ENCODE results near the gene CENPO. TPM values are rescaled to one million over a fixed set of nuclear protein-coding genes. Genes with fewer than 3 reads are reported as not detected.

CENPO gene
- total RNA-seq, 1 donor from 2014 or later: 28.8 TPM

GRCh38 chr2:24787532-24787931 lies 5.7 kb upstream of the CENPO start:
- Mint-ChIP-seq H3K27ac (no peak overlapping the region), H3K27me3 (no peaks in the 10 kb centered on the region), H3K9me3 (ENCODE audit: low read depth) (peaks cover 8% of the 10 kb centered on the region), H3K36me3 (ENCODE audit: insufficient read depth) (no peaks in the 10 kb centered on the region), H3K4me1 (ENCODE audit: low read depth) (peaks cover 3% of the 10 kb centered on the region), H3K4me3 (ENCODE audit: low read depth) (no peak overlapping the region)
- TF ChIP-seq, protein P1, sequence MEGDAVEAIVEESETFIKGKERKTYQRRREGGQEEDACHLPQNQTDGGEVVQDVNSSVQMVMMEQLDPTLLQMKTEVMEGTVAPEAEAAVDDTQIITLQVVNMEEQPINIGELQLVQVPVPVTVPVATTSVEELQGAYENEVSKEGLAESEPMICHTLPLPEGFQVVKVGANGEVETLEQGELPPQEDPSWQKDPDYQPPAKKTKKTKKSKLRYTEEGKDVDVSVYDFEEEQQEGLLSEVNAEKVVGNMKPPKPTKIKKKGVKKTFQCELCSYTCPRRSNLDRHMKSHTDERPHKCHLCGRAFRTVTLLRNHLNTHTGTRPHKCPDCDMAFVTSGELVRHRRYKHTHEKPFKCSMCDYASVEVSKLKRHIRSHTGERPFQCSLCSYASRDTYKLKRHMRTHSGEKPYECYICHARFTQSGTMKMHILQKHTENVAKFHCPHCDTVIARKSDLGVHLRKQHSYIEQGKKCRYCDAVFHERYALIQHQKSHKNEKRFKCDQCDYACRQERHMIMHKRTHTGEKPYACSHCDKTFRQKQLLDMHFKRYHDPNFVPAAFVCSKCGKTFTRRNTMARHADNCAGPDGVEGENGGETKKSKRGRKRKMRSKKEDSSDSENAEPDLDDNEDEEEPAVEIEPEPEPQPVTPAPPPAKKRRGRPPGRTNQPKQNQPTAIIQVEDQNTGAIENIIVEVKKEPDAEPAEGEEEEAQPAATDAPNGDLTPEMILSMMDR (IDR thresholded peaks at IDR 0.05; ENCODE audit: unreplicated experiment): no peak
- DNase-seq (ENCODE audit: low spot score, unreplicated experiment): no peak

DNA sequence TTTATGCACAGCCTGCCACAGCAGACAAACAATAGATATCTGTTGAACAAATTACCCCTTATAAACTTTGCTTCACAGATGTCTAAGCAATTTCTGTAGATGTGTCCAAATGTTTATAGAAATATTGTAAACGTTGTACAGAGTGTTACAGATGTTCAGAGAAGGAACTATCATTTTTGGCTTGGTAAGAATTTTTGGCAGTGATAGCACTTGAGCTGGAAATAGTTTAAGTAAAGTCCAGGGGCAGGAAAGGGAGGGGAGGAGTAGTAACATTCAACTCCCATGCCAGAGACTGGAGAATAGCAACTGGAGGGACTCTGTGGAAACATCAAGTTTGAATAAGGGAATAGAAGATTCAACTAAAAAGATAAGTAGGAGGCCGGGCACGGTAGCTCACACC lies 4.4 kb upstream of the CENPO start:
- no peak for DNase-seq (ENCODE audit: low spot score, unreplicated experiment)
- Mint-ChIP-seq H3K27ac (no peak overlapping the region), H3K27me3 (no peaks in the 10 kb centered on the region), H3K4me3 (ENCODE audit: low read depth) (no peak overlapping the region), H3K36me3 (ENCODE audit: insufficient read depth) (no peaks in the 10 kb centered on the region), H3K9me3 (ENCODE audit: low read depth) (peaks cover 4% of the 10 kb centered on the region), H3K4me1 (ENCODE audit: low read depth) (peaks cover 6% of the 10 kb centered on the region)
- TF ChIP-seq, protein P1 (IDR thresholded peaks at IDR 0.05; ENCODE audit: unreplicated experiment): no peak

DNA sequence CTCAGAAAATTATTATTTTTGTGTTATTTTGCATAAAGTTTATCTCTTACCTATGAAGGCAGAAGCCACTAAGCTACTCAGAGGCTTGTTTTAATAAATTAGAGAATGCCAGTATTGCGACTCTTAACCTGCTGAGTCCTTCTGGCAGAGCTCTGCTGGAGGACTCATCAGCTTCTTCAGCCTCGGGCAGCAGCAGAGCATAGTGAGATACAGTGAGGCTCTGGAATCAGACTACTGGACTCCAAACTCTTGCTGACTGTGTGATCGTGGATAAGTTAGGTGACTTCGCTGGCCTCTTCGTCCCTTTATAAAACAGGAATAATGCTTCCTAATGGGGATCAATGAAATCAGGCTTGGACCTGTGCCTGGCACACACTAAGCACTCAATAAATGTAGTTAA lies 1.8 kb upstream of the CENPO start:
- peaks cover 16% of the 10 kb centered on the region for H3K4me1 Mint-ChIP-seq (ENCODE audit: low read depth)
- H3K4me3 Mint-ChIP-seq (ENCODE audit: low read depth): no peak overlapping the region
- H3K27ac Mint-ChIP-seq: no peak overlapping the region
- TF ChIP-seq, protein P1 (IDR thresholded peaks at IDR 0.05; ENCODE audit: unreplicated experiment): no peak
- H3K27me3 Mint-ChIP-seq: no peaks in the 10 kb centered on the region
- no peaks in the 10 kb centered on the region for H3K36me3 Mint-ChIP-seq (ENCODE audit: insufficient read depth)
- no peaks in the 10 kb centered on the region for H3K9me3 Mint-ChIP-seq (ENCODE audit: low read depth)
- no peak for DNase-seq (ENCODE audit: low spot score, unreplicated experiment)

DNA sequence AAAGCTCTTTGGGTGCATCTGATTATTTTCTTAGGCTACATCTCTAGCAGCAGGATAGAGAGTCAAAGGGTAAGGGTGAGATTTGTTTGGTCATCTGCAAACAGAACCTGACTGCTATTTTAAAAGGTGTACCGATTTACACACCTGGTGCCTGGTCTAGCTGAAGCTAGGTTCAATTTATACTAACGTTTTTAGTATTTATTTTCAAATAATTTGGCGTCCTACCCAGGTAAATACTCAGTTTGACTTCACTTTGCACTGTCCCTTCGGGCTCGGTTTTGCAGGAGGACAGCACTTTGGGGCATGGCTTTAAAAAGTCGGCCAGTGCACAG lies 717 bp upstream of the CENPO start:
- Mint-ChIP-seq H3K4me1 (ENCODE audit: low read depth) (peaks cover 16% of the 10 kb centered on the region), H3K27me3 (no peaks in the 10 kb centered on the region), H3K9me3 (ENCODE audit: low read depth) (no peaks in the 10 kb centered on the region), H3K27ac (peak overlapping the region; percentile 100), H3K36me3 (ENCODE audit: insufficient read depth) (peaks cover 7% of the 10 kb centered on the region), H3K4me3 (ENCODE audit: low read depth) (peak overlapping the region; percentile 99)
- TF ChIP-seq, protein P1 (IDR thresholded peaks at IDR 0.05; ENCODE audit: unreplicated experiment): no peak
- DNase-seq (ENCODE audit: low spot score, unreplicated experiment): no peak

GRCh38 chr2:24793761-24794435 lies 673 bp downstream of the CENPO start:
- Mint-ChIP-seq H3K27ac (peak overlapping the region; percentile 100), H3K36me3 (ENCODE audit: insufficient read depth) (peaks cover 15% of the 10 kb centered on the region)

More at GRCh38 chr2:24793761-24794435, 673 bp downstream of the CENPO start:
- Mint-ChIP-seq H3K27me3 (no peaks in the 10 kb centered on the region), H3K4me1 (ENCODE audit: low read depth) (peaks cover 16% of the 10 kb centered on the region), H3K9me3 (ENCODE audit: low read depth) (no peaks in the 10 kb centered on the region), H3K4me3 (ENCODE audit: low read depth) (peak overlapping the region; percentile 99)
- TF ChIP-seq, protein P1 (IDR thresholded peaks at IDR 0.05; ENCODE audit: unreplicated experiment): no peak
- DNase-seq (ENCODE audit: low spot score, unreplicated experiment): no peak

Data from progenitor cell of endocrine pancreas (in vitro differentiated cells).